Astrocyte (in vitro differentiated cells and primary cell): ENCODE data around the gene TGFBRAP1. TPM values are rescaled to one million over a fixed set of nuclear protein-coding genes. Genes with fewer than 3 reads are reported as not detected.

Experiments
- DNase-seq: peaks from one replicate; pipeline ENCODE4 v3.0.0-alpha.2; 2010; ENCODE audit warnings: low read depth
- FAIRE-seq: peaks from 2 replicates; lab custom pipeline; 2011; peaks lifted over from hg19 to GRCh38; lab: Jason Lieb, UNC
- H2AFZ ChIP-seq: 2 replicates; pipeline ENCODE4 v1.6.0; 2012; ENCODE audit warnings: low read depth, low read length, inconsistent platforms
- H3K27ac ChIP-seq: 2 replicates; pipeline ENCODE4 v1.5.1; 2011; ENCODE audit warnings: low read depth, low read length, inconsistent platforms
- H3K27me3 ChIP-seq: 2 replicates; pipeline ENCODE4 v1.6.0; 2011; ENCODE audit warnings: low read length, inconsistent platforms; ENCODE audit not compliant: insufficient read depth
- H3K36me3 ChIP-seq: 2 replicates; pipeline ENCODE4 v1.5.1; 2011; ENCODE audit warnings: low read length, inconsistent platforms; ENCODE audit not compliant: insufficient read depth
- H3K4me1 ChIP-seq: 2 replicates; pipeline ENCODE4 v1.5.1; 2011; ENCODE audit warnings: low read length, inconsistent platforms; ENCODE audit not compliant: insufficient read depth
- H3K4me2 ChIP-seq: 2 replicates; pipeline ENCODE4 v1.6.0; 2012; ENCODE audit warnings: low read length, inconsistent platforms
- H3K4me3 ChIP-seq: 2 replicates; pipeline ENCODE4 v1.5.1; 2011; ENCODE audit warnings: low read depth, mild to moderate bottlenecking, low read length, inconsistent platforms; ENCODE audit not compliant: insufficient read depth
- H3K79me2 ChIP-seq: 2 replicates; pipeline ENCODE4 v1.6.0; 2012; ENCODE audit warnings: mild to moderate bottlenecking, low read length, inconsistent platforms; ENCODE audit not compliant: insufficient read depth
- H3K9ac ChIP-seq: 2 replicates; pipeline ENCODE4 v1.6.0; 2012; ENCODE audit warnings: mild to moderate bottlenecking, low read length, inconsistent platforms
- H3K9me3 ChIP-seq: 2 replicates; pipeline ENCODE4 v1.5.1; 2012; ENCODE audit warnings: low read depth, mild to moderate bottlenecking, low read length, inconsistent platforms; ENCODE audit not compliant: insufficient read depth
- H4K20me1 ChIP-seq: 2 replicates; pipeline ENCODE4 v1.6.0; 2012; ENCODE audit warnings: low read length, inconsistent platforms; ENCODE audit not compliant: insufficient read depth
- H3K27ac Mint-ChIP-seq: one replicate; pipeline ENCODE4 v1.8.0; 2021; ENCODE audit warnings: mild to moderate bottlenecking, mixed read lengths; ENCODE audit not compliant: unreplicated experiment
- H3K27me3 Mint-ChIP-seq: one replicate; pipeline ENCODE4 v1.8.0; 2021; ENCODE audit warnings: low read depth, mixed read lengths; ENCODE audit not compliant: unreplicated experiment
- H3K36me3 Mint-ChIP-seq: one replicate; pipeline ENCODE4 v1.8.0; 2021; ENCODE audit warnings: low read depth, mixed read lengths; ENCODE audit not compliant: unreplicated experiment
- H3K4me1 Mint-ChIP-seq: one replicate; pipeline ENCODE4 v1.8.0; 2021; ENCODE audit warnings: low read depth, mixed read lengths; ENCODE audit not compliant: unreplicated experiment
- H3K4me3 Mint-ChIP-seq: one replicate; pipeline ENCODE4 v1.8.0; 2021; ENCODE audit warnings: mild to moderate bottlenecking, moderate library complexity, mixed read lengths; ENCODE audit not compliant: unreplicated experiment
- H3K9me3 Mint-ChIP-seq: one replicate; pipeline ENCODE4 v1.8.0; 2021; ENCODE audit warnings: mild to moderate bottlenecking, mixed read lengths; ENCODE audit not compliant: unreplicated experiment
- EZH2 ChIP-seq: IDR thresholded peaks from 2 replicates; pipeline ENCODE4 v1.6.1; 2012; ENCODE audit warnings: mild to moderate bottlenecking, low read length, inconsistent platforms; ENCODE audit not compliant: insufficient read depth
- total RNA-seq: library from RNA; stranded (reverse); gene quantifications from 2 replicates; pipeline ENCODE4 v1.2.1, GENCODE V29; 2021
- TF ChIP-seq, protein P1 (sequence below): IDR thresholded peaks from 2 replicates; pipeline ENCODE4 v1.5.1; 2011; ENCODE audit warnings: low read depth, mild to moderate bottlenecking, inconsistent platforms, low read length, moderate library complexity; ENCODE audit not compliant: insufficient read depth

Gene TGFBRAP1
- total RNA-seq, 1 donor from 2014 or later: 25.1 TPM

GRCh38 chr2:105336786-105337121 is 7.2 kb upstream of the TGFBRAP1 start:
- peak overlapping the region; percentile 100 for H3K27ac Mint-ChIP-seq
- Histone ChIP-seq H4K20me1 (peaks cover 8% of the 10 kb centered on the region), H3K4me1 (peaks cover 17% of the 10 kb centered on the region), H3K79me2 (peaks cover 58% of the 10 kb centered on the region), H3K9me3 (no peaks in the 10 kb centered on the region), H3K36me3 (peaks cover 11% of the 10 kb centered on the region), H3K4me2 (peak overlapping the region; percentile 93), H3K27me3 (no peaks in the 10 kb centered on the region), H3K4me3 (peak overlapping the region; percentile 92), H3K27ac (peak overlapping the region; percentile 100), H2AFZ (peak overlapping the region; percentile 100), H3K9ac (peak overlapping the region; percentile 98)
- no peaks in the 10 kb centered on the region for H3K27me3 Mint-ChIP-seq
- FAIRE-seq (no peak), DNase-seq (no peak)
- no peaks in the 10 kb centered on the region for H3K9me3 Mint-ChIP-seq
- H3K36me3 Mint-ChIP-seq: peaks cover 5% of the 10 kb centered on the region
- peak overlapping the region; percentile 98 for H3K4me3 Mint-ChIP-seq
- TF ChIP-seq, protein P1, sequence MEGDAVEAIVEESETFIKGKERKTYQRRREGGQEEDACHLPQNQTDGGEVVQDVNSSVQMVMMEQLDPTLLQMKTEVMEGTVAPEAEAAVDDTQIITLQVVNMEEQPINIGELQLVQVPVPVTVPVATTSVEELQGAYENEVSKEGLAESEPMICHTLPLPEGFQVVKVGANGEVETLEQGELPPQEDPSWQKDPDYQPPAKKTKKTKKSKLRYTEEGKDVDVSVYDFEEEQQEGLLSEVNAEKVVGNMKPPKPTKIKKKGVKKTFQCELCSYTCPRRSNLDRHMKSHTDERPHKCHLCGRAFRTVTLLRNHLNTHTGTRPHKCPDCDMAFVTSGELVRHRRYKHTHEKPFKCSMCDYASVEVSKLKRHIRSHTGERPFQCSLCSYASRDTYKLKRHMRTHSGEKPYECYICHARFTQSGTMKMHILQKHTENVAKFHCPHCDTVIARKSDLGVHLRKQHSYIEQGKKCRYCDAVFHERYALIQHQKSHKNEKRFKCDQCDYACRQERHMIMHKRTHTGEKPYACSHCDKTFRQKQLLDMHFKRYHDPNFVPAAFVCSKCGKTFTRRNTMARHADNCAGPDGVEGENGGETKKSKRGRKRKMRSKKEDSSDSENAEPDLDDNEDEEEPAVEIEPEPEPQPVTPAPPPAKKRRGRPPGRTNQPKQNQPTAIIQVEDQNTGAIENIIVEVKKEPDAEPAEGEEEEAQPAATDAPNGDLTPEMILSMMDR: no peak
- no peak for TF ChIP-seq EZH2
- peaks cover 16% of the 10 kb centered on the region for H3K4me1 Mint-ChIP-seq

GRCh38 chr2:105335469-105335868 is 5.9 kb upstream of the TGFBRAP1 start:
- Mint-ChIP-seq H3K36me3 (peaks cover 2% of the 10 kb centered on the region), H3K27me3 (no peaks in the 10 kb centered on the region), H3K9me3 (no peaks in the 10 kb centered on the region), H3K4me3 (peak overlapping the region; percentile 98), H3K4me1 (peaks cover 17% of the 10 kb centered on the region), H3K27ac (no peak overlapping the region)
- no peaks in the 10 kb centered on the region for H3K27me3 ChIP-seq
- H2AFZ ChIP-seq: no peak overlapping the region
- peaks cover 3% of the 10 kb centered on the region for H3K36me3 ChIP-seq
- no peak overlapping the region for H3K27ac ChIP-seq
- TF ChIP-seq, protein P1: no peak
- TF ChIP-seq EZH2: no peak
- peaks cover 8% of the 10 kb centered on the region for H4K20me1 ChIP-seq
- H3K9me3 ChIP-seq: no peaks in the 10 kb centered on the region
- no peak for FAIRE-seq
- H3K4me3 ChIP-seq: no peak overlapping the region
- no peak overlapping the region for H3K9ac ChIP-seq
- peaks cover 47% of the 10 kb centered on the region for H3K79me2 ChIP-seq
- H3K4me1 ChIP-seq: peaks cover 17% of the 10 kb centered on the region
- no peak overlapping the region for H3K4me2 ChIP-seq
- no peak for DNase-seq

GRCh38 chr2:105334211-105334610 is 4.7 kb upstream of the TGFBRAP1 start:
- TF ChIP-seq EZH2: no peak
- TF ChIP-seq, protein P1: no peak
- Histone ChIP-seq H3K4me1 (peaks cover 23% of the 10 kb centered on the region), H2AFZ (no peak overlapping the region), H3K79me2 (peaks cover 39% of the 10 kb centered on the region), H3K4me3 (no peak overlapping the region), H3K9me3 (no peaks in the 10 kb centered on the region), H3K4me2 (no peak overlapping the region), H3K36me3 (no peaks in the 10 kb centered on the region), H4K20me1 (peaks cover 3% of the 10 kb centered on the region), H3K27ac (no peak overlapping the region), H3K9ac (no peak overlapping the region), H3K27me3 (no peaks in the 10 kb centered on the region)
- peaks cover 2% of the 10 kb centered on the region for H3K36me3 Mint-ChIP-seq
- no peak overlapping the region for H3K4me3 Mint-ChIP-seq
- DNase-seq (no peak), FAIRE-seq (no peak)
- no peaks in the 10 kb centered on the region for H3K9me3 Mint-ChIP-seq
- no peaks in the 10 kb centered on the region for H3K27me3 Mint-ChIP-seq
- no peak overlapping the region for H3K27ac Mint-ChIP-seq
- H3K4me1 Mint-ChIP-seq: peaks cover 13% of the 10 kb centered on the region
